HCT116 (cell line): ENCODE data around the gene FBXW4. TPM values are rescaled to one million over a fixed set of nuclear protein-coding genes. Genes with fewer than 3 reads are reported as not detected.

Experiments used
- ATAC-seq: fragments of 200-7000 bp; cut with Tn5 transposase; 2 replicates; pipeline ENCODE4 v1.9.1; 2020; ENCODE audit warnings: mild to moderate bottlenecking, moderate library complexity
- BruUV-seq: library from RNA; stranded (reverse); fragments of 400-500 nt; replicated peaks from 2 replicates; lab custom pipeline; 2021; lab: Mats Ljungman, UMichigan
- CTCF ChIA-PET: fragments of 300-600 bp; sonication (Branson Sonifier 250); formaldehyde crosslinking; loops from one replicate; lab custom pipeline; 2021; ENCODE audit warnings: antibody characterized with exemption; lab: Charles Lee
- POLR2A ChIA-PET: fragments of 300-600, 350-600 bp; sonication (Branson Sonifier 250); formaldehyde crosslinking; loops from one replicate; lab custom pipeline; 2021; ENCODE audit warnings: antibody characterized with exemption; lab: Charles Lee
- RAD21 ChIA-PET, 2 experiments: fragments of 300-600 bp; sonication (Branson Sonifier 250); formaldehyde crosslinking; loops; one replicate each; lab custom pipeline; 2023; ENCODE audit warnings: low total read pairs in 2 of 2; ENCODE audit not compliant: uncharacterized antibody in 2 of 2, unreplicated experiment in 2 of 2, low non-redundant PET in 1 of 2; lab: Charles Lee
- DNase-seq: peaks from one replicate; pipeline ENCODE4 v3.0.0-alpha.2; 2010; ENCODE audit warnings: low read depth, low spot score
- H2AFZ ChIP-seq: fragments of 200-600 bp; shearing (Covaris generic), sonication (generic); 2 replicates; pipeline ENCODE4 v1.6.1; 2017; ENCODE audit warnings: low read depth, mixed run types, mixed read lengths, antibody characterized with exemption, low read length; ENCODE audit not compliant: poor library complexity, severe bottlenecking
- H3K27ac ChIP-seq: 2 replicates; pipeline ENCODE4 v1.5.1; 2012; ENCODE audit warnings: low read depth, low read length
- H3K27me3 ChIP-seq: fragments of 200-600 bp; sonication (generic); 2 replicates; pipeline ENCODE4 v1.6.1; 2016; ENCODE audit warnings: mixed run types, low read length, mixed read lengths; ENCODE audit not compliant: insufficient read depth
- H3K36me3 ChIP-seq, 2 experiments: fragments of 200-500 bp in 1 of 2; fragments of 200-600 bp in 1 of 2; sonication (Bioruptor generic) in 1 of 2; sonication (generic) in 1 of 2; 2 replicates each; pipeline versions ENCODE4 v1.5.1 to v1.6.1; 2014 to 2016; ENCODE audit warnings: low read length in 2 of 2, inconsistent platforms in 1 of 2, mixed read lengths in 1 of 2, mixed run types in 1 of 2; ENCODE audit not compliant: insufficient read depth in 2 of 2, control insufficient read depth in 1 of 2
- H3K4me1 ChIP-seq, 2 experiments: fragments of 200-600 bp in 1 of 2; sonication (generic) in 1 of 2; 2 replicates each; pipeline versions ENCODE4 v1.5.1 to v1.6.1; 2012 to 2017; ENCODE audit warnings: low read length in 2 of 2, inconsistent platforms in 1 of 2, mild to moderate bottlenecking in 1 of 2, mixed read lengths in 1 of 2, mixed run types in 1 of 2, moderate library complexity in 1 of 2; ENCODE audit not compliant: insufficient read depth in 2 of 2, control insufficient read depth in 1 of 2
- H3K4me2 ChIP-seq: fragments of 200-600 bp; sonication (generic); 2 replicates; pipeline ENCODE4 v1.6.1; 2017; ENCODE audit warnings: mixed run types, low read length, mixed read lengths
- H3K4me3 ChIP-seq, 2 experiments: fragments of 200-600 bp in 1 of 2; sonication (generic) in 1 of 2; replicated peaks in 1 of 2; 2 replicates each; pipeline ENCODE4 v1.5.1; 2011 to 2016; ENCODE audit warnings: low read length in 2 of 2, control low read depth in 1 of 2, low read depth in 1 of 2, mild to moderate bottlenecking in 1 of 2, mixed read lengths in 1 of 2, mixed run types in 1 of 2
- H3K79me2 ChIP-seq: fragments of 200-600 bp; sonication (generic); 2 replicates; pipeline ENCODE4 v1.6.1; 2017; ENCODE audit warnings: mild to moderate bottlenecking, mixed run types, low read length, moderate library complexity, mixed read lengths; ENCODE audit not compliant: insufficient read depth
- H3K9ac ChIP-seq: fragments of 200-600 bp; sonication (generic); 2 replicates; pipeline ENCODE4 v1.6.1; 2016; ENCODE audit warnings: low read length, mixed read lengths
- H3K9me2 ChIP-seq: fragments of 200-600 bp; sonication (generic), shearing (Covaris generic); 2 replicates; pipeline ENCODE4 v1.6.1; 2017; ENCODE audit warnings: mixed run types, mild to moderate bottlenecking, moderate library complexity; ENCODE audit not compliant: insufficient read depth
- H3K9me3 ChIP-seq, 2 experiments: fragments of 200-500 bp in 1 of 2; fragments of 200-600 bp in 1 of 2; sonication (Bioruptor generic) in 1 of 2; sonication (generic) in 1 of 2; 2 replicates each; pipeline ENCODE4 v1.6.1; 2014 to 2017; ENCODE audit warnings: low read length in 2 of 2, mixed read lengths in 2 of 2, inconsistent platforms in 1 of 2, low read depth in 1 of 2, mild to moderate bottlenecking in 1 of 2, mixed run types in 1 of 2, moderate library complexity in 1 of 2; ENCODE audit not compliant: control insufficient read depth in 1 of 2, insufficient read depth in 1 of 2
- H4K20me1 ChIP-seq: fragments of 200-600 bp; sonication (generic), shearing (Covaris generic); 2 replicates; pipeline ENCODE4 v1.6.1; 2017; ENCODE audit warnings: mixed run types, mild to moderate bottlenecking, moderate library complexity; ENCODE audit not compliant: insufficient read depth
- ATF3 ChIP-seq: IDR thresholded peaks from 2 replicates; pipeline ENCODE4 v1.6.1; 2012
- CEBPB ChIP-seq: IDR thresholded peaks from 2 replicates; pipeline ENCODE4 v1.6.1; 2012; ENCODE audit warnings: low read depth
- ELF1 ChIP-seq: IDR thresholded peaks from 2 replicates; pipeline ENCODE4 v1.6.1; 2012; ENCODE audit warnings: low read depth, borderline replicate concordance
- EZH2phosphoT487 ChIP-seq: fragments of 200-600 bp; IDR thresholded peaks from 2 replicates; pipeline ENCODE4 v1.6.1; 2018; ENCODE audit warnings: antibody characterized with exemption, borderline replicate concordance
- POLR2AphosphoS5 ChIP-seq: IDR thresholded peaks from 2 replicates; pipeline ENCODE4 v1.6.1; 2011; ENCODE audit warnings: mild to moderate bottlenecking, low read depth, low read length, moderate library complexity
- RAD21 ChIP-seq: IDR thresholded peaks from 2 replicates; pipeline ENCODE4 v1.6.1; 2012; ENCODE audit warnings: low read depth, mild to moderate bottlenecking
- REST ChIP-seq: IDR thresholded peaks from 2 replicates; pipeline ENCODE4 v1.6.1; 2012; ENCODE audit warnings: low read depth
- SIN3A ChIP-seq: IDR thresholded peaks from 2 replicates; pipeline ENCODE4 v1.6.1; 2012; ENCODE audit warnings: low read depth
- SRF ChIP-seq: IDR thresholded peaks from 2 replicates; pipeline ENCODE4 v1.6.1; 2012; ENCODE audit warnings: low read depth
- TCF7L2 ChIP-seq: IDR thresholded peaks from 2 replicates; pipeline ENCODE4 v1.7.0; 2011; ENCODE audit warnings: borderline replicate concordance, inconsistent platforms; ENCODE audit not compliant: insufficient read depth, insufficient read length; ENCODE audit errors: extremely low read depth
- YY1 ChIP-seq: IDR thresholded peaks from 2 replicates; pipeline ENCODE4 v1.6.1; 2011; ENCODE audit warnings: low read length, low read depth, moderate library complexity, mild to moderate bottlenecking; ENCODE audit not compliant: insufficient replicate concordance; ENCODE audit errors: extremely low read depth
- ZBTB33 ChIP-seq: IDR thresholded peaks from 2 replicates; pipeline ENCODE4 v1.6.1; 2011; ENCODE audit warnings: mild to moderate bottlenecking, low read length, moderate library complexity; ENCODE audit not compliant: insufficient replicate concordance; ENCODE audit errors: extremely low read depth
- ZNF274 ChIP-seq: fragments of 200-500 bp; sonication (Bioruptor generic); IDR thresholded peaks from 2 replicates; pipeline ENCODE4 v1.6.1; 2014; ENCODE audit warnings: mild to moderate bottlenecking, low read depth, low read length, inconsistent platforms
- intact Hi-C: fragments of 100-400 bp; cut with micrococcal nuclease; formaldehyde crosslinking; loops from 2 replicates; pipeline ENCODE4 v1.10.0; 2022
- total RNA-seq: library from RNA; stranded (reverse); gene quantifications from one replicate; pipeline ENCODE4 v1.2.1, GENCODE V29; 2021; ENCODE audit not compliant: unreplicated experiment

FBXW4 gene
- total RNA-seq, 1 experiment from 2014 or later, result 35.3 TPM

GRCh38 chr10:101732096-101732495 is 37.1 kb upstream of the FBXW4 start:
- CTCF ChIA-PET, result no interaction called here
- no peaks in the 10 kb centered on the region for H3K27me3 ChIP-seq
- no peak for TF ChIP-seq CEBPB
- TF ChIP-seq REST, result no peak
- no peak for TF ChIP-seq POLR2AphosphoS5
- TF ChIP-seq SIN3A, result no peak
- no peak for TF ChIP-seq ELF1
- no peak for TF ChIP-seq ATF3
- no peak for TF ChIP-seq SRF
- no peak for TF ChIP-seq RAD21
- no peak for TF ChIP-seq YY1
- no peak for TF ChIP-seq TCF7L2
- no peak for TF ChIP-seq EZH2phosphoT487
- TF ChIP-seq ZNF274, result no peak
- no peak for TF ChIP-seq ZBTB33
- POLR2A ChIA-PET, result no interaction called here
- no peaks in the 10 kb centered on the region for H3K36me3 ChIP-seq
- intact Hi-C loops, result no loop called here
- BruUV-seq, result no TSS peak
- H3K27ac ChIP-seq, result no peak overlapping the region
- no peaks in the 10 kb centered on the region for H3K9me2 ChIP-seq
- H3K9ac ChIP-seq, result no peak overlapping the region
- no peak for DNase-seq
- no peak for ATAC-seq
- no peaks in the 10 kb centered on the region for H4K20me1 ChIP-seq
- H2AFZ ChIP-seq, result no peak overlapping the region
- RAD21 ChIA-PET, result no interaction called here
- no peak overlapping the region for H3K4me3 ChIP-seq
- no peak overlapping the region for H3K4me2 ChIP-seq
- no peaks in the 10 kb centered on the region for H3K9me3 ChIP-seq
- H3K79me2 ChIP-seq, result no peaks in the 10 kb centered on the region
- no peaks in the 10 kb centered on the region for H3K4me1 ChIP-seq
